K562 (cell line): Measurements from ENCODE around the gene SARS1. TPM values are rescaled to one million over a fixed set of nuclear protein-coding genes. Genes with fewer than 3 reads are reported as not detected.

ENCODE experiments used
- ARID3B ChIP-seq: fragments of 250-450 bp; sonication (Bioruptor Pico); IDR thresholded peaks from 2 replicates; pipeline ENCODE4 v1.4.0; 2020; ENCODE audit warnings: borderline replicate concordance
- CCAR2 ChIP-seq: fragments of 200-400 bp; formaldehyde crosslinking; IDR thresholded peaks from 2 replicates; pipeline ENCODE4 v1.6.1; 2017; ENCODE audit warnings: mild to moderate bottlenecking, low read depth, low read length
- COPS2 ChIP-seq: fragments of 450-650 bp; conservative IDR thresholded peaks from 2 replicates; pipeline ENCODE4 v1.6.1; 2016; ENCODE audit warnings: mild to moderate bottlenecking, moderate library complexity
- FOXA1 ChIP-seq: fragments of 450-650 bp; IDR thresholded peaks from 2 replicates; pipeline ENCODE4 v1.6.1; 2016; ENCODE audit warnings: mild to moderate bottlenecking, borderline replicate concordance
- FOXA3 ChIP-seq, 2 experiments: fragments of 450-650 bp in 1 of 2; sonication (generic) in 1 of 2; formaldehyde crosslinking; IDR thresholded peaks in 1 of 2; conservative IDR thresholded peaks in 1 of 2; 2 replicates each; pipeline versions ENCODE4 v1.4.0 to v1.8.0; 2020 to 2022; ENCODE audit warnings: mild to moderate bottlenecking in 2 of 2, missing genetic modification reagents in 1 of 2
- HMG20B ChIP-seq: fragments of 250-450 bp; sonication (Bioruptor Pico); IDR thresholded peaks from 2 replicates; pipeline ENCODE4 v1.5.0; 2021; ENCODE audit warnings: mild to moderate bottlenecking
- HMGXB4 ChIP-seq: sonication (generic); formaldehyde crosslinking; IDR thresholded peaks from 2 replicates; pipeline ENCODE4 v1.8.1; 2023; ENCODE audit warnings: mild to moderate bottlenecking, missing genetic modification reagents
- KAT2B ChIP-seq: IDR thresholded peaks from one replicate; pipeline ENCODE4 v1.6.1; 2012; ENCODE audit warnings: low read depth, mild to moderate bottlenecking, control low read depth, inconsistent platforms, low read length, moderate library complexity
- MBD2 ChIP-seq: sonication (generic); IDR thresholded peaks from 2 replicates; pipeline ENCODE4 v1.6.1; 2016; ENCODE audit warnings: low read depth, borderline replicate concordance
- MXD1 ChIP-seq: fragments of 250-450 bp; sonication (Bioruptor Pico); IDR thresholded peaks from 2 replicates; pipeline ENCODE4 v1.8.0; 2021; ENCODE audit warnings: borderline replicate concordance, mild to moderate bottlenecking, moderate library complexity; ENCODE audit not compliant: poor library complexity, severe bottlenecking
- MYC ChIP-seq, 2 experiments: fragments of 250-450 bp in 1 of 2; sonication (Bioruptor Pico) in 1 of 2; IDR thresholded peaks; 2 replicates each; pipeline versions ENCODE4 v1.5.1 to v1.6.1; 2012 to 2021; ENCODE audit warnings: low read depth in 2 of 2, borderline replicate concordance in 1 of 2, improper control_type of control experiment in 1 of 2, low read length in 1 of 2, mild to moderate bottlenecking in 1 of 2, moderate library complexity in 1 of 2
- NCOR1 ChIP-seq: fragments of 450-650 bp; IDR thresholded peaks from 2 replicates; pipeline ENCODE4 v1.6.1; 2016; ENCODE audit warnings: mild to moderate bottlenecking, moderate library complexity
- NR3C1 ChIP-seq: sonication (generic); formaldehyde crosslinking; IDR thresholded peaks from 2 replicates; pipeline ENCODE4 v1.8.1; 2022; ENCODE audit warnings: missing genetic modification reagents
- POLR2H ChIP-seq: IDR thresholded peaks from 2 replicates; pipeline ENCODE4 v1.6.1; 2016; ENCODE audit warnings: missing genetic modification characterization, low read depth, mild to moderate bottlenecking, control low read depth, missing compliant biosample characterization, moderate library complexity
- RFX1 ChIP-seq: fragments of 450-650 bp; IDR thresholded peaks from 2 replicates; pipeline ENCODE4 v1.6.1; 2016; ENCODE audit warnings: mild to moderate bottlenecking, moderate library complexity
- ZBTB11 ChIP-seq, 3 experiments: fragments of 200-800 bp in 1 of 3; fragments of 250-450 bp in 1 of 3; fragments of 450-650 bp in 1 of 3; sonication (Bioruptor Pico) in 1 of 3; sonication (Bioruptor generic) in 1 of 3; formaldehyde crosslinking in 1 of 3; IDR thresholded peaks; 2 replicates each; pipeline versions ENCODE4 v1.6.1 to v1.8.0; 2016 to 2022; ENCODE audit warnings: mild to moderate bottlenecking in 2 of 3, missing genetic modification characterization in 2 of 3, missing compliant biosample characterization in 1 of 3, moderate library complexity in 1 of 3
- ZFP36 ChIP-seq: fragments of 150-350 bp; IDR thresholded peaks from 2 replicates; pipeline ENCODE4 v1.6.1; 2018; ENCODE audit warnings: low read length, low read depth; ENCODE audit not compliant: partially characterized antibody
- ZNF449 ChIP-seq: fragments of 250-450 bp; sonication (Bioruptor Pico); IDR thresholded peaks from 2 replicates; pipeline ENCODE4 v1.8.0; 2022; ENCODE audit warnings: moderate library complexity, mild to moderate bottlenecking, inconsistent platforms
- ZNF695 ChIP-seq: fragments of 450-650 bp; formaldehyde crosslinking; IDR thresholded peaks from 2 replicates; pipeline ENCODE4 v1.4.0; 2020; ENCODE audit warnings: mild to moderate bottlenecking, moderate library complexity
- polyA plus RNA-seq, 8 experiments: library from polyadenylated mRNA; depleted of rRNA in 4 of 8; stranded (reverse) in 5 of 8; unstranded in 3 of 8; fragments of >200 nt; fragmentation: Nextera tagmentation in 2 of 8; fragmentation: Illumina TruSeq in 1 of 8; extraction: Ambion mirVana in 2 of 8; extraction: Trizol in 1 of 8; gene quantifications; 2 replicates each; pipeline versions ENCODE4 v1.2.1 to v1.2.3, GENCODE V29; 2011 to 2014; ENCODE audit warnings: inconsistent platforms in 1 of 8, missing spikeins in 1 of 8
- total RNA-seq, 7 experiments: library from RNA; depleted of rRNA in 6 of 7; stranded (reverse); fragments of >200 nt in 6 of 7; fragmentation: Illumina TruSeq in 2 of 7; extraction: Trizol in 2 of 7; gene quantifications; 2 replicates each; pipeline versions ENCODE4 v1.2.1 to v1.2.3, GENCODE V29; 2011 to 2021; ENCODE audit warnings: low replicate concordance in 1 of 7

SARS1 gene
- total and polyA plus RNA-seq, 9 of the 15 experiments (the other 6 are each of a cell fraction or from before 2014, with no cell fraction given) = 221 to 623 (median 254) TPM

GRCh38 chr1:109218516-109218915 is 4.8 kb downstream of the SARS1 start (continued):
- TF ChIP-seq MXD1 = no peak
- TF ChIP-seq NCOR1 = peak; percentile 66
- TF ChIP-seq FOXA3 (CRISPR knock-in tag; conservative IDR thresholded peaks at IDR 0.05 in 1 of 2, IDR thresholded peaks at IDR 0.05 in 1 of 2) = no peak
- TF ChIP-seq POLR2H = peak; percentile 58
- no peak for TF ChIP-seq KAT2B
- TF ChIP-seq MYC (IDR thresholded peaks at IDR 0.05; ENCODE audit: low read depth, low read length) = no peak
- no peak for TF ChIP-seq MYC (CRISPR knock-in tag; IDR thresholded peaks at IDR 0.05; ENCODE audit: borderline replicate concordance, low read depth)
- no peak for TF ChIP-seq CCAR2
- TF ChIP-seq ZBTB11 (CRISPR knock-in tag; IDR thresholded peaks at IDR 0.05) = peak in 1 of 3 experiments; percentile 39; a peak in 1 of 6 replicates
- no peak for TF ChIP-seq ARID3B (CRISPR knock-in tag)
- TF ChIP-seq NR3C1 (CRISPR knock-in tag) = no peak
- no peak for TF ChIP-seq FOXA1
- no peak for TF ChIP-seq ZNF449 (CRISPR knock-in tag)
- no peak for TF ChIP-seq HMG20B
- TF ChIP-seq HMGXB4 (CRISPR knock-in tag) = no peak
- no peak for TF ChIP-seq RFX1
- TF ChIP-seq COPS2 = no peak
- no peak for TF ChIP-seq ZNF695 (CRISPR knock-in tag)
- TF ChIP-seq ZFP36 = no peak
- TF ChIP-seq MBD2 = no peak
